K562 (cell line): Measurements from ENCODE around the gene TULP1. TPM values are rescaled to one million over a fixed set of nuclear protein-coding genes. Genes with fewer than 3 reads are reported as not detected.

ENCODE experiments used
- BCOR ChIP-seq: fragments of 450-650 bp; IDR thresholded peaks from 2 replicates; pipeline ENCODE4 v1.6.1; 2016
- CHD4 ChIP-seq: fragments of 200-600 bp; sonication (generic); IDR thresholded peaks from 3 replicates; pipeline ENCODE4 v1.6.1; 2012; ENCODE audit warnings: low read depth, mild to moderate bottlenecking, mixed read lengths, low read length, inconsistent platforms; ENCODE audit not compliant: insufficient read depth, insufficient replicate concordance, poor library complexity, severe bottlenecking
- E2F1 ChIP-seq: sonication (generic); formaldehyde crosslinking; IDR thresholded peaks from 2 replicates; pipeline ENCODE4 v1.8.1; 2023; ENCODE audit warnings: mild to moderate bottlenecking, missing genetic modification reagents, moderate library complexity
- HDAC2 ChIP-seq: fragments of 450-650 bp; IDR thresholded peaks from 2 replicates; pipeline ENCODE4 v1.6.1; 2016; ENCODE audit warnings: mild to moderate bottlenecking
- L3MBTL2 ChIP-seq: fragments of 450-650 bp; IDR thresholded peaks from 2 replicates; pipeline ENCODE4 v1.6.1; 2016; ENCODE audit warnings: mild to moderate bottlenecking, moderate library complexity
- MTF1 ChIP-seq: fragments of 250-450 bp; sonication (Bioruptor Pico); IDR thresholded peaks from 2 replicates; pipeline ENCODE4 v1.9.0; 2021; ENCODE audit warnings: moderate library complexity, mild to moderate bottlenecking, inconsistent platforms, borderline replicate concordance
- MYC ChIP-seq, 2 experiments: fragments of 250-450 bp in 1 of 2; sonication (Bioruptor Pico) in 1 of 2; IDR thresholded peaks; 2 replicates each; pipeline versions ENCODE4 v1.5.1 to v1.6.1; 2012 to 2021; ENCODE audit warnings: low read depth in 2 of 2, borderline replicate concordance in 1 of 2, improper control_type of control experiment in 1 of 2, low read length in 1 of 2, mild to moderate bottlenecking in 1 of 2, moderate library complexity in 1 of 2
- POU5F1 ChIP-seq: fragments of 150-350 bp; IDR thresholded peaks from 2 replicates; pipeline ENCODE4 v1.6.1; 2014; ENCODE audit warnings: borderline replicate concordance, low read length, low read depth, mild to moderate bottlenecking; ENCODE audit not compliant: partially characterized antibody
- REST ChIP-seq, 2 experiments: fragments of 450-650 bp; formaldehyde crosslinking in 1 of 2; IDR thresholded peaks; 2 replicates each; pipeline versions ENCODE4 v1.4.0 to v1.6.1; 2014 to 2020; ENCODE audit warnings: mild to moderate bottlenecking in 2 of 2, borderline replicate concordance in 1 of 2, low read depth in 1 of 2
- SIX5 ChIP-seq, 2 experiments: IDR thresholded peaks; 2 replicates each; pipeline ENCODE4 v1.6.1; 2011; ENCODE audit warnings: low read length in 2 of 2, borderline replicate concordance in 1 of 2, low read depth in 1 of 2, mild to moderate bottlenecking in 1 of 2, moderate library complexity in 1 of 2; ENCODE audit not compliant: insufficient read depth in 1 of 2
- SP2 ChIP-seq: IDR thresholded peaks from 2 replicates; pipeline ENCODE4 v1.6.1; 2011; ENCODE audit warnings: mild to moderate bottlenecking, low read depth, low read length, moderate library complexity; ENCODE audit not compliant: poor library complexity, severe bottlenecking; ENCODE audit errors: extremely low read depth
- ZNF23 ChIP-seq: fragments of 250-450 bp; sonication (Bioruptor Pico); IDR thresholded peaks from 2 replicates; pipeline ENCODE4 v1.4.0; 2020; ENCODE audit warnings: mild to moderate bottlenecking
- polyA plus RNA-seq, 8 experiments: library from polyadenylated mRNA; depleted of rRNA in 4 of 8; stranded (reverse) in 5 of 8; unstranded in 3 of 8; fragments of >200 nt; fragmentation: Nextera tagmentation in 2 of 8; fragmentation: Illumina TruSeq in 1 of 8; extraction: Ambion mirVana in 2 of 8; extraction: Trizol in 1 of 8; gene quantifications; 2 replicates each; pipeline versions ENCODE4 v1.2.1 to v1.2.3, GENCODE V29; 2011 to 2014; ENCODE audit warnings: inconsistent platforms in 1 of 8, missing spikeins in 1 of 8
- total RNA-seq, 7 experiments: library from RNA; depleted of rRNA in 6 of 7; stranded (reverse); fragments of >200 nt in 6 of 7; fragmentation: Illumina TruSeq in 2 of 7; extraction: Trizol in 2 of 7; gene quantifications; 2 replicates each; pipeline versions ENCODE4 v1.2.1 to v1.2.3, GENCODE V29; 2011 to 2021; ENCODE audit warnings: low replicate concordance in 1 of 7

Gene TULP1
- total and polyA plus RNA-seq, 9 of the 15 experiments (the other 6 are each of a cell fraction or from before 2014, with no cell fraction given): 0.06 to 0.17 (median 0.09) TPM; not detected in 6

DNA sequence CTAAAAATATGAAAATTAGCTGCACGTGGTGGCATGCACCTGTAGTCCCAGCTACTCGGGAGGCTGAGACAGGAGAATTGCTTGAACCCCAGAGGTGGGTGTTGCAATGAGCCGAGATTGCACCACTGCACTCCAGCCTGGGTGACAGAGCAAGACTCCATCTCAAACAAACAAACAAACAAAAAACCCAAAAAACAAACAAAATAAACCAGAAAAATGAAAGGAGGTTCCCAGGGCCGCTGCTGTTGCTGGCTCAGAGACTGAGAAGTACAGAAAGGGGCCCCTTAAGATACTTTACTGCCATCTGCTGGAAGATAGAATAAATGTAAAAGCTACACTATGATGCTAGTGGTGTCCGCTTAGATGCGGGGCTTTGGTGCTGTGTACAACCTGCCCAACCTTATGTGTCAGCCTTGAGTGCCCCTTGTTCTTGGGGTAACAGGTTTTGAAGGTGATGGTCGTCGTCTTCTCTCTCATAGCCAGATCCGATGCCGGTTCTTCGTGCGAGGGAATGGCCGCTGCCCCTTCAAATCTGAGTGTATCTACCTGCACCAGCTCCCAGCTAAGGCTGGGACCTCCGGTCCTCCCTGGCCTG lies 63.3 kb downstream of the TULP1 start (continued):
- TF ChIP-seq L3MBTL2 (0 out of 2 replicates have a peak, but pooled peaks have one; percentile 15), E2F1 (CRISPR knock-in tag) (0 out of 2 replicates have a peak, but pooled peaks have one; percentile 25), BCOR (peak; percentile 75), REST (IDR thresholded peaks at IDR 0.05; ENCODE audit: borderline replicate concordance) (peak; percentile 93), REST (CRISPR knock-in tag; IDR thresholded peaks at IDR 0.05; ENCODE audit: low read depth) (no peak), CHD4 (no peak), SIX5 (IDR thresholded peaks at IDR 0.05; ENCODE audit: borderline replicate concordance in 1 of 2, insufficient read depth in 1 of 2, low read depth in 1 of 2, low read length in 2 of 2) (no peak), HDAC2 (no peak), ZNF23 (CRISPR knock-in tag) (no peak), MTF1 (no peak), MYC (IDR thresholded peaks at IDR 0.05; ENCODE audit: low read depth, low read length) (0 out of 2 replicates have a peak, but pooled peaks have one; percentile 28), MYC (CRISPR knock-in tag; IDR thresholded peaks at IDR 0.05; ENCODE audit: borderline replicate concordance, low read depth) (no peak), POU5F1 (no peak), SP2 (no peak)
